A673 (cell line): ENCODE results near the gene FREM1. TPM values are rescaled to one million over a fixed set of nuclear protein-coding genes. Genes with fewer than 3 reads are reported as not detected.

Experiments used
- BruUV-seq: library from RNA; stranded (reverse); fragments of 400-500 nt; replicated peaks from 2 replicates; lab custom pipeline; 2021; lab: Mats Ljungman, UMichigan
- CTCF ChIA-PET: fragments of 300-600 bp; sonication (Branson Sonifier 250); formaldehyde crosslinking; loops from one replicate; lab custom pipeline; 2022; ENCODE audit warnings: antibody characterized with exemption; lab: Charles Lee
- POLR2A ChIA-PET: fragments of 300-600 bp; sonication (Branson Sonifier 250); formaldehyde crosslinking; loops from one replicate; lab custom pipeline; 2022; ENCODE audit warnings: antibody characterized with exemption; ENCODE audit not compliant: low non-redundant PET; lab: Charles Lee
- DNase-seq: peaks from one replicate; pipeline ENCODE4 v3.0.0-alpha.2; 2015; ENCODE audit warnings: low spot score
- H3K27ac ChIP-seq: fragments of 200-600 bp; sonication (generic); 2 replicates; pipeline ENCODE4 v1.5.1; 2016; ENCODE audit warnings: mixed run types, low read depth, mild to moderate bottlenecking, mixed read lengths, antibody characterized with exemption, low read length; ENCODE audit not compliant: poor library complexity, severe bottlenecking
- H3K27me3 ChIP-seq: fragments of 200-600 bp; sonication (generic); replicated peaks from 2 replicates; pipeline ENCODE4 v1.6.1; 2017; ENCODE audit warnings: mixed run types, low read depth, mild to moderate bottlenecking, mixed read lengths, antibody characterized with exemption, low read length; ENCODE audit not compliant: insufficient read depth, poor library complexity
- H3K36me3 ChIP-seq: fragments of 200-600 bp; sonication (generic); 2 replicates; pipeline ENCODE4 v1.6.1; 2016; ENCODE audit warnings: mixed run types, mild to moderate bottlenecking, mixed read lengths, antibody characterized with exemption, low read length; ENCODE audit not compliant: insufficient read depth, poor library complexity, severe bottlenecking
- H3K4me1 ChIP-seq: fragments of 200-600 bp; sonication (generic); 2 replicates; pipeline ENCODE4 v1.6.1; 2017; ENCODE audit warnings: mixed run types, mild to moderate bottlenecking, mixed read lengths, antibody characterized with exemption, low read length; ENCODE audit not compliant: insufficient read depth, poor library complexity, severe bottlenecking
- H3K4me3 ChIP-seq: fragments of 200-600 bp; sonication (generic); 2 replicates; pipeline ENCODE4 v1.5.1; 2016; ENCODE audit warnings: low read depth, mixed run types, mild to moderate bottlenecking, mixed read lengths, low read length; ENCODE audit not compliant: poor library complexity, severe bottlenecking
- H3K9me3 ChIP-seq: fragments of 200-600 bp; sonication (generic); 2 replicates; pipeline ENCODE4 v1.6.1; 2016; ENCODE audit warnings: mixed run types, low read depth, mild to moderate bottlenecking, mixed read lengths, antibody characterized with exemption, low read length; ENCODE audit not compliant: poor library complexity, severe bottlenecking
- CTCF ChIP-seq: fragments of 300-800, 200-600 bp; sonication (generic); conservative IDR thresholded peaks from 2 replicates; pipeline ENCODE4 v1.5.1; 2017; ENCODE audit warnings: low read depth, mild to moderate bottlenecking, antibody characterized with exemption, low read length, moderate library complexity, mixed read lengths
- EZH2 ChIP-seq: fragments of 200-600 bp; sonication (generic); IDR thresholded peaks from 2 replicates; pipeline ENCODE4 v1.6.1; 2017; ENCODE audit warnings: borderline replicate concordance, low read depth, mild to moderate bottlenecking, mixed read lengths, antibody characterized with exemption, low read length; ENCODE audit not compliant: poor library complexity, severe bottlenecking
- intact Hi-C: fragments of 100-400 bp; cut with micrococcal nuclease; formaldehyde crosslinking; loops from one replicate; pipeline ENCODE4 v1.10.0; 2022; ENCODE audit not compliant: unreplicated experiment
- total RNA-seq: library from RNA; stranded (reverse); gene quantifications from 2 replicates; pipeline ENCODE4 v1.2.3, GENCODE V29; 2021

Gene FREM1
- total RNA-seq, 1 experiment from 2014 or later = 4.2 TPM

GRCh38 chr9:14908295-14909180, 1.7 kb downstream of the FREM1 start:
- H3K4me1 ChIP-seq = peaks cover 27% of the 10 kb centered on the region
- H3K27ac ChIP-seq = no peak overlapping the region
- CTCF ChIA-PET = no interaction called here
- TF ChIP-seq EZH2 (no peak), CTCF (no peak)
- H3K4me3 ChIP-seq = peak overlapping the region; percentile 23
- no peaks in the 10 kb centered on the region for H3K36me3 ChIP-seq
- H3K9me3 ChIP-seq = no peaks in the 10 kb centered on the region
- POLR2A ChIA-PET = no interaction called here
- intact Hi-C loops = no loop called here
- DNase-seq = no peak
- no TSS peak for BruUV-seq
- no peaks in the 10 kb centered on the region for H3K27me3 ChIP-seq

GRCh38 chr9:14907696-14908095, 2.5 kb downstream of the FREM1 start:
- Histone ChIP-seq H3K9me3 (no peaks in the 10 kb centered on the region), H3K4me3 (no peak overlapping the region), H3K27me3 (no peaks in the 10 kb centered on the region), H3K27ac (no peak overlapping the region), H3K36me3 (no peaks in the 10 kb centered on the region), H3K4me1 (peaks cover 27% of the 10 kb centered on the region)
- no TSS peak for BruUV-seq
- ChIA-PET POLR2A (no interaction called here), CTCF (no interaction called here)
- no peak for DNase-seq
- TF ChIP-seq CTCF (no peak), EZH2 (no peak)
- intact Hi-C loops = no loop called here

- H3K36me3 ChIP-seq = no peaks in the 10 kb centered on the region
- CTCF ChIA-PET = no interaction called here
- POLR2A ChIA-PET = no interaction called here
- no peaks in the 10 kb centered on the region for H3K27me3 ChIP-seq
- no TSS peak for BruUV-seq
- peaks cover 30% of the 10 kb centered on the region for H3K4me1 ChIP-seq
- DNase-seq = no peak
- TF ChIP-seq CTCF = no peak
- no peak for TF ChIP-seq EZH2
- no peak overlapping the region for H3K4me3 ChIP-seq
- intact Hi-C loops = no loop called here
- H3K9me3 ChIP-seq = no peaks in the 10 kb centered on the region
- H3K27ac ChIP-seq = no peak overlapping the region
Measured at GRCh38 chr9:14907360-14907685, 2.9 kb downstream of the FREM1 start.
